Parietal lobe (tissue), 2 donors: ENCODE measurements around the gene KIR2DL1. TPM values are rescaled to one million over a fixed set of nuclear protein-coding genes. Genes with fewer than 3 reads are reported as not detected.

Source experiments
- small RNA-seq: library from RNA; depleted of rRNA; stranded (forward); fragments of <200 nt; gene quantifications from one replicate; pipeline ENCODE3, GENCODE V24; 2014; ENCODE audit warnings: low replicate concordance
- total RNA-seq: library from RNA; depleted of rRNA; stranded (reverse); fragments of >200 nt; gene quantifications from one replicate; pipeline ENCODE4 v1.2.3, GENCODE V29; 2014

KIR2DL1 gene
- not detected for total RNA-seq

GRCh38 chr19:54769646-54770045 lies at the start of gene KIR2DL1:
Gene KIR2DL1, plus strand, starts transcription at chr19:54769793. Its CDS starts 58 bp downstream, at chr19:54769851.

GRCh38 chr19:54724142-54724541 lies 45.5 kb upstream of the KIR2DL1 start, which contains the start of gene KIR3DL3:
Gene KIR3DL3, plus strand, starts transcription at chr19:54724442. Its CDS starts 55 bp downstream, at chr19:54724497.

GRCh38 chr19:54738306-54738705 lies 31.3 kb upstream of the KIR2DL1 start, which contains the start of gene KIR2DL3:
Gene KIR2DL3, plus strand, starts transcription at chr19:54738513. Its CDS starts 33 bp downstream, at chr19:54738546.

GRCh38 chr19:54803410-54803809 lies 33.8 kb downstream of the KIR2DL1 start, which contains the start of gene KIR2DL4:
Gene KIR2DL4, plus strand, starts transcription at chr19:54803610. Its CDS starts 42 bp downstream, at chr19:54803652.

DNA sequence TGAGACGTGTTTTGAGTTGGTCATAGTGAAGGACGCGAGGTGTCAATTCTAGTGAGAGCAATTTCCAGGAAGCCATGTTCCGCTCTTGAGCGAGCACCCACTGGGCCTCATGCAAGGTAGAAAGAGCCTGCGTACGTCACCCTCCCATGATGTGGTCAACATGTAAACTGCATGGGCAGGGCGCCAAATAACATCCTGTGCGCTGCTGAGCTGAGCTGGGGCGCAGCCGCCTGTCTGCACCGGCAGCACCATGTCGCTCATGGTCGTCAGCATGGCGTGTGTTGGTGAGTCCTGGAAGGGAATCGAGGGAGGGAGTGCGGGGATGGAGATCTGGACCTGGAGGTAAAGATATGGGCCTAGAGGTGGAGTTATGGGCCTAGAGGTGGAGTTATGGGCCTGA lies 46.7 kb downstream of the KIR2DL1 start, which contains the start of gene KIR3DL1:
TSS of gene KIR3DL1 (plus strand) at position 218 of the 400 bp plus-strand sequence.

GRCh38 chr19:54832496-54832895 lies 62.9 kb downstream of the KIR2DL1 start, which contains the start of gene KIR2DS4:
Gene KIR2DS4, plus strand, starts transcription at chr19:54832676.

Small RNAs within 50 kb of the gene (small RNA-seq; reads per million reads assigned to genes)
- not detected for gene KIR3DP1

Other genes starting within 250 kb of the KIR2DL1 start
- 0.31 TPM for gene LILRA2, start 196.0 kb upstream of the KIR2DL1 start, total RNA-seq
- gene LILRA1, start 176.2 kb upstream of the KIR2DL1 start, total RNA-seq = not detected
- gene LILRB1, start 139.3 kb upstream of the KIR2DL1 start, total RNA-seq = not detected
- gene LILRB4, start 106.8 kb upstream of the KIR2DL1 start, total RNA-seq = 0.94 TPM
- gene KIR3DL3, start 45.4 kb upstream of the KIR2DL1 start, total RNA-seq = not detected
- not detected for gene KIR2DL3, start 31.3 kb upstream of the KIR2DL1 start, total RNA-seq
- gene KIR2DL4, start 33.8 kb downstream of the KIR2DL1 start, total RNA-seq = not detected
- gene KIR3DL1, start 46.7 kb downstream of the KIR2DL1 start, total RNA-seq = not detected
- not detected for gene KIR2DS4, start 62.9 kb downstream of the KIR2DL1 start, total RNA-seq
- gene KIR3DL2, start 80.7 kb downstream of the KIR2DL1 start, total RNA-seq = not detected
- gene FCAR, start 104.4 kb downstream of the KIR2DL1 start, total RNA-seq = not detected
- gene NCR1, start 136.4 kb downstream of the KIR2DL1 start, total RNA-seq = not detected
- not detected for gene NLRP7, start 177.7 kb downstream of the KIR2DL1 start, total RNA-seq
- 20.0 TPM for gene NLRP2, start 196.6 kb downstream of the KIR2DL1 start, total RNA-seq